Measurements from ENCODE around the gene RCE1.

Gene RCE1

GRCh38 chr11:66869567-66869870 is 26.3 kb downstream of the RCE1 start:
- DNase-seq (ENCODE audit: low read depth): no peak

- DNase-seq (ENCODE audit: low read depth): no peak
Measured at GRCh38 chr11:66870131-66870530, 26.9 kb downstream of the RCE1 start.

GRCh38 chr11:66870616-66871520 is 27.6 kb downstream of the RCE1 start:
- no peak for DNase-seq (ENCODE audit: low read depth)

- DNase-seq (ENCODE audit: low read depth): no peak
Measured at GRCh38 chr11:66871521-66871901, 28.3 kb downstream of the RCE1 start.

- no peak for DNase-seq (ENCODE audit: low read depth)
Measured at GRCh38 chr11:66874232-66874631, 31.0 kb downstream of the RCE1 start.

- no peak for DNase-seq (ENCODE audit: low read depth)
Measured at GRCh38 chr11:66875378-66875777, 32.1 kb downstream of the RCE1 start.

- DNase-seq (ENCODE audit: low read depth): no peak
Measured at GRCh38 chr11:66877588-66878385, 34.5 kb downstream of the RCE1 start.

- DNase-seq (ENCODE audit: low read depth): no peak
Measured at GRCh38 chr11:66878474-66878873, 35.2 kb downstream of the RCE1 start.

- DNase-seq (ENCODE audit: low read depth): no peak
Measured at GRCh38 chr11:66879000-66879399, 35.8 kb downstream of the RCE1 start.

GRCh38 chr11:66879583-66879982 is 36.3 kb downstream of the RCE1 start:
- DNase-seq (ENCODE audit: low read depth): no peak

GRCh38 chr11:66879999-66880398 is 36.8 kb downstream of the RCE1 start:
- DNase-seq (ENCODE audit: low read depth): no peak

- no peak for DNase-seq (ENCODE audit: low read depth)
Measured at GRCh38 chr11:66880496-66881450, 37.5 kb downstream of the RCE1 start.

GRCh38 chr11:66881451-66881835 is 38.2 kb downstream of the RCE1 start:
- DNase-seq (ENCODE audit: low read depth): no peak

- DNase-seq (ENCODE audit: low read depth): no peak
Measured at GRCh38 chr11:66881927-66882452, 38.7 kb downstream of the RCE1 start.

- no peak for DNase-seq (ENCODE audit: low read depth)
Measured at GRCh38 chr11:66882561-66883015, 39.3 kb downstream of the RCE1 start.

- peak; percentile 25 for DNase-seq (ENCODE audit: low read depth)
Measured at GRCh38 chr11:66883016-66883965, 40.0 kb downstream of the RCE1 start.

- no peak for DNase-seq (ENCODE audit: low read depth)
Measured at GRCh38 chr11:66884443-66884842, 41.2 kb downstream of the RCE1 start.

GRCh38 chr11:66885469-66885868 is 42.2 kb downstream of the RCE1 start:
- no peak for DNase-seq (ENCODE audit: low read depth)

- DNase-seq (ENCODE audit: low read depth): no peak
Measured at GRCh38 chr11:66885950-66886440, 42.8 kb downstream of the RCE1 start.

GRCh38 chr11:66886671-66887221 is 43.5 kb downstream of the RCE1 start:
- DNase-seq (ENCODE audit: low read depth): no peak

All from activated T-helper 9 cell treated with anti-CD3 and anti-CD28 coated beads, Interleukin-2, amount 50 U/mL, for 16 hours (primary cell).